HK-2 (cell line): ENCODE data around the gene DYRK2.
A peak's percentile ranks its signal among the peaks of the same experiment; 100 is the strongest.

Experiments
- DNase-seq: peaks from one replicate; pipeline ENCODE4 v3.0.0-alpha.2; 2018; ENCODE audit not compliant: unreplicated experiment

DYRK2 gene

DNA sequence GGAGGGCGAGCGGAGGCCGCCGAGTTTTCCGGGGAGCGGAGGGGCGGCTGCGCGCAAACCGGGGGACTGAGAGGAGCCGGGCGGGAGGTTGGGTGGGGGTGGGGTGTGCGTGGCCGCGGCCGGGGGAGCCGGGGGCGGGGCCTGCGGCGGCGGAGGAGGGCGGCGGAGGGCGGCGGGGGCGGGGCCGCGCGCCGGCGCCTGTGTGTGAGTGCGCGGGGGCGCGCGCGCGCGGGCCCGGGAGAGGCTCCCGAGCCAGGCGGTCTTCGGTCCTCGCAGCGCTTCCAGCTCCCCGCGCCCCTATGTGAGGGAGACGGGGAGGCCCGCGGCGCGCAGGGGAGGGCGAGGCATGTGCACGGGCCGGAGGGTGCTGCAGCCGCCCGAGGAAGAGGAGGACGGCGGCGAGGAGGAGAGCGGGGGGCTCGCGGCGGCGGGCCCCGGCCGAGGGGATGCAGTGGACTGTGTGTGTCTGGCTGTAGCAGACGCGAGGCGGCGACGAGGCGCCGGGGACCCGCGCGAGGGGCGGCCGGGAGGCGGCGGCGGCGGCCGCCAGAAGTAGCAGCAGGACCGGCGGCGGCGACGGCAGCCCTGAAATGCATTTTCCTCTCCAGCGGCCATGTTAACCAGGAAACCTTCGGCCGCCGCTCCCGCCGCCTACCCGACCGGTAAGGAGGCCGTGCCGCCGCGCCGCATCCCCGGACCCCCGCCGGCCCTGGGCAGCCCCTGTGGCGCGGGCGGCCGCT is at the start of gene DYRK2:
Gene DYRK2 (plus strand): TSS at position 225 of the 740 bp plus-strand sequence. CDS start 389 bp downstream, at position 614.
- peak; percentile 82 for DNase-seq

DNA sequence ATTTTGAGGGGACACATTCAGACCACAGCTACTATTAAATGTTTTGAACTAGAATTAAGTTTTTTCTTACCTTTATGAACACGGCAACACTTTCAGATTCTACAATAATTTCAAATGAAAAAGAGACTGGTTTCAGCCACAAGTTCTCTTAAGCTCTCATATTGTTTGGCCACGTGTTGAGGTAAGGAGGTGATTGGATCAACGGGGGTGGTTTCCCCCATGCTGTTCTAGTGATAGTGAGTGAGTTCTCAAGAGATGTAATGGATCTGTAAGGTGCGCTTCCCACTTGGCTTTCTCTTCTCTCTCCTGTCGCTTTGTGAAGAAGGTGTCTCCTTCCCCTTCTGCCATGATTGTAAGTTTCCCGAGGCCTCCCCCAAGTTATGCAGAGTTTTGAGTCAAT is 48.9 kb upstream of the DYRK2 start:
- DNase-seq = no peak

DNA sequence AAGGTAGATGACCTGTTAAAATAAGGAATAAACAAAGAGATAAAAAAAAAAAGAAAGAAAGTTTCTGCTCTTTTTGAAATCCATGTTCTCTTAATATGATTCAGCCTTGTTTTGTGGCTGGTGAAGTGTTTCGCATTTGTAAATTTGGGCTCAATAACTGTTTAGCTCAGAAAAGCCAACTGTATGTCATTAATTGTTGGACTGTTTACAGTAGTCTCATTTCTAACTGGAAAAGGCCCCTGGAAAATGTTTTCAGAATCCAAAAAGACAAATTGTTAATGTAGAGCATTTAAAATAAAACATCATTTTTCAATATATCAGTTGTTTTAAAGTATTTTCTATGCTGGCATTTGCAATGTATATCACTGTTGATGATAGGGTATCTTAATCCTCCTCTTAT is 47.4 kb upstream of the DYRK2 start:
- no peak for DNase-seq

DNA sequence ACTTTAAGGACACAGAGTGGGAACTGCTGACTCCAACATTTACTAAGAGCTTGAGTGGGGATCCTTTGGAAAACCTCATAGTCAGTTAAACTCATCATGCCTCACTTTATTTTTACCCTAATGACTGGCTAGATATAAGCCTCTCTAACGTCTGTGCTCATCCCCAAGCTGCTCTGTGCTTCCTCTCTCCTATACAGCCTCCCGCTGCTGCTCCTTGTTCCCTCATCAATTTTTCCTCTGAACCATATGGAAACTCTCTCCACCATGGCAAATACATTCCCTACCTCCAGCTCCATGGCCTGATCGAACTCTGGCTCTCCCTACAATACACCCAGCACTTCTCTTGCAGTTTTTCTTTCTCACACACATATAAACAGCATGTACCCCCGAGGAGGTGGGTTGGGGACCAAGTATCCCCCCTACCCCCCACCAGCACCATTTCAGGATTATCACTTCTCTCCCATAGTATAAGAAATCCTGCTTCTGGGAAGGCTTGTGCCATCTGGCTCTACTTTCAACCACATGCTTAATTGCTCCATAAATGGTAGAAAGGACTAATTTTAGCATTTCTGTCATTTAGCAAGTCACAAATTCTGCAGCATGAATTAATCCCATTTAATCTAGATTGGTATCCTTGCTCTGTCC is 39.2 kb upstream of the DYRK2 start:
- DNase-seq = no peak

DNA sequence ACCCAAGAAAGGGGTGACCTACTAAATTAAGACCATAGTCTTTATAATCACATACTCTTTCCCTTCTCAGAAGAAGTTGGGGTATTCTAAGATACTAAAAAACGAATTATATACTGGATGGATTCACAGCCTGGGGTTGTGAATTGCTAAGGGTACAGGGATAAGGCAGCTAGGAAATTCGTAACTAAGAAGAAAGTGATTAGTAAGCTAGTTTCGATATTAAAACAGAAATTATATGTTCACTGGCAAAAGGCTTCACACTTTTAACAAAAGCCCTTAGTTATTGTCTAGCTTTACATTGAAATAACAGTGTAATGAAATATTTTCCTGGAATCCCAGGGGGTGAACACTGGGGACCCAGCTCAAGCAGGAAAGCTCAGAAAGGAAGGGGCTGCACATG is 35.5 kb upstream of the DYRK2 start:
- DNase-seq = no peak

DNA sequence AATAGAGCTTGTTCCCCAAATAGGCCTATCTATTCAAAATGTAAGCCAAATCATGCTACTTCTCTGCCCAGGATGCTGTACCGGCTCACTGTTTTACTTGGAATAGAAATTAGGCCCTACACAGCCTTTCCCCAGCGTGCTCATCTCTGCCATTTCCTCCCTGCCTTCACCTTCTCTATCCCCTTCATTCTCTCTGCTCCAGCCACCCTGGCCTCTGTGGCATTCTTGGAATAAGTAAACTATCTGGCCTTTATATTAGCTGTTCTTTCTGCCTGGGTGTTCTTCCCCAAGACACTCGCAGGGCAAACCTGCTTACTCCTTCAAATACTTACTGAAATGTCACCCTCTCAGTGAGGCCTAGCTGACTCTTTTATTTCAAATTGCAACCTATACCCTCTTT is 30.9 kb upstream of the DYRK2 start:
- DNase-seq = no peak

DNA sequence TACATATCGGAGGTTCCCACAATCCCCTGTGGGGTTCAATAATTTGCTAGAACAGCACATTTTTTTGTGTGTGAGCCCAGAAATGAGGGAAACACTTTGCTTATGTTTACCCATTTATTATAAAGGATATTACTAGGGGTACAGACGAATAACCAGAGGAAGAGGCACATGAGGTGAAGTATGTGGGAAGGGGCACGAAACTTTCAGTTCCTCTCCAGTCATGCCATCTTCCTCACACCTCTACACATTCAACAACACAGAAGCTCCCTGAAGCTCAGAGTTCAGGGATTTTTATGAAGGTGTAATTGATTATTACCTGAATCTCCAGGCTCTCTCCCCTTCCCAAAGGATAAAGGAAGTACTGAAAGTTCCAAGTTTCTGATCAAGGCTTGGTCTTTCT is 30.2 kb upstream of the DYRK2 start:
- DNase-seq = no peak

DNA sequence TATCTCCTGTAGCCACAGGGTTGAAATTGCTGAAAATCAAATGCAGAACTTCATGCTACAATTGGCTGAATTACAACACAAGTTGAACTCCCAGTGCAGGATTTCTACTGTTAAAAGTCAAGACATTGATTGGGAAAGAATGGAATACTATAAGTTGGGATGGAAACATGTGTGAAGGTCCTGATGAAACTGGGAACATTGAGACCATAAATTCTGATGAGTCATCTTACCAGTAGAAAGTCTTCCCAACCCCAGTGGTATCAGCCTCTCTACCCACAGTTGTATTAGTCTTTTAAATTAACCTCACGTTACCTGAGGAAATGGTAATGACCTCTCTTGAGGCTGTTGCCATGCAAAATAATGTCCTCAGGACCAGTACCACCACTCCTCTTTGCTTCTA is 27.4 kb upstream of the DYRK2 start:
- DNase-seq = no peak

DNA sequence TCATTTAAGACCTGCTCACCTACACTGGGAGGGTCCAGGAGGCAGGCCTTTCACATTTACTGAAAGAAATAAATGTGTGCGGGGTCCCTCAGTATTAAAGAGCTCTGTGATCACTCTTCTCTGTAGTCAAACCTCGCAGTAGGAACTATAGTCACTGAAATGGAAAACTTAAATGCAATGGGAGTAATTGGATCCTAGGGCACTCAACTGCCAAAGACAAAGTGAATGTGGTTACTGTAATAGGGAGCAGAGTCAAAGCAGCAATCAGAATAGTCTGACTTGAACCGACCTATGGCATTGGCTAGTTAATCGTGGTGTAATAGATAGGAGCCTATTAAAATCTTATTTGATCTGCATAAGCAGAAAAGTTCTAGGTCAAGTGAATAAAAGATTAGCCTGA is 26.6 kb upstream of the DYRK2 start:
- no peak for DNase-seq

DNA sequence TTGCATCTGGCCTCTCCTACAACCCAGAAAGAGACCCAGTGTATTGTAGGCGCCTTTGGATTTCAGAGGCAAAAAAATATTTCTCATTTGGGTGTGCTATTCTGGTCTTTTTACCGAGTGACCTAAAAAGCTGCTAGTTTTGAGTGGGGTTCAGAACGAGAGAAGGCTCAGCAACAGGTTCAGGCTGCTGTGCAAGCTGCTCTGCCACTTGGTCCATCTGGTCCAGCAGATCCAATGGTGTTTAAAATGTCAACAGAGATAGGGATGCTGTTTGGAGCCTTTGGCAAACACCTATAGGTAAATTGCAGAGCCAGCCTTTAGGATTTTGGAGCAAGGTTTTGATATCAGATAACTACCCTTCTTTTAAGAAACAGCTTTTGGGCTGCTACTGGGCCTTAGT is 25.3 kb upstream of the DYRK2 start:
- DNase-seq = no peak

DNA sequence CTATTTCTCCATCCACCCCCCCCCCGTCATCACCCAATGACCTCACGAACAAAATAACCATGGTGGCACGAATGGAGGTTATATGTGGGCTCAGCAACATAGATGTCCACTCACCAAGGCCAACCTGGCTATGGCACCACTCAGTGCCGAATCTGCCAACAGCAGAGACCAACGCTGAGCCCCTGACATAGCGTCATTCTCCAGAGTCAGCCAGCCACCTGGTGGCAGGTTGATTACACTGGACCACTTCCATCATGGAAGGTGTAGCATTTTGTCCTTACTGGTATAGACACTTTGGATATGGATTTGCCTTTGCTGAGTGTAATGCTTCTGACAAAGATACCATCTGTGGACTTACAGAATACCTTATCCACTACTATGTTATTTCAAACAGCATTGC is 24.2 kb upstream of the DYRK2 start:
- no peak for DNase-seq

DNA sequence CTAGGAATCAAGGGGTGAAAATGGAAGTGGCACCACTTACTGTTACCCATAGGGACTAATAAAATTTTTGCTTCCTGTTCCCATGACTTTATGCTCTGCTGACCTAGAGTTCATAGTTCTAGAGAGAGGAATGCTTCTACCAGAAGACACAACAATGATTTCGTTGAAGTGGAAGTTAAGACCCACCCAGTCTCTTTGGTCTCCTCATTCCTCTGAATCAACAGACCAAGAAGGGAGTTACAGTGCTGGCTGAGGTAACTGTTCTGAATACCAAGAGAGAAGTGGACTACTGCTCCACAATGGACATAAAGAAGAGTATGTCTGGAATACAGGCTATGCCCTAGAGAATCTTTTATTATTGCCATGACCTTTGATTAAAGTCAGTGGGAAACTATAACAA is 23.5 kb upstream of the DYRK2 start:
- peak; percentile 9 for DNase-seq

DNA sequence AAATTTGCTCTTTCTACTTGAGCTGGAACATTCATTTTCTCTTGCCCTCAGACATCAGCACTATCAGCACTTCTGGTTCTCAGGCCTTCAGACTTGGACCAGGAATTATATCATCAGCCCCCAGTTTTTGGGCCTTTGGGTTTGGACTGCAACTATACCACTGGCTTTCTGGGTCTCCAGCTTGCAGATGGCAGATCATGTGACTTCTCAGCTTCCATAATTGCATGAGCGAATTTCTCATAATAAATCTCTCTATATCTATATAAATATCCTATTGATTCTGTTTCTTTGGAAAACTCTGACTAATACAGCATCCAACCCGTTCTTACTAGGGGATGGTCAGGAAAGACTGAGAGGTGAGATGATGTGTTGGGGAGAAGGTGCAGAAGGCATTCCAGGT is 22.4 kb upstream of the DYRK2 start:
- no peak for DNase-seq

DNA sequence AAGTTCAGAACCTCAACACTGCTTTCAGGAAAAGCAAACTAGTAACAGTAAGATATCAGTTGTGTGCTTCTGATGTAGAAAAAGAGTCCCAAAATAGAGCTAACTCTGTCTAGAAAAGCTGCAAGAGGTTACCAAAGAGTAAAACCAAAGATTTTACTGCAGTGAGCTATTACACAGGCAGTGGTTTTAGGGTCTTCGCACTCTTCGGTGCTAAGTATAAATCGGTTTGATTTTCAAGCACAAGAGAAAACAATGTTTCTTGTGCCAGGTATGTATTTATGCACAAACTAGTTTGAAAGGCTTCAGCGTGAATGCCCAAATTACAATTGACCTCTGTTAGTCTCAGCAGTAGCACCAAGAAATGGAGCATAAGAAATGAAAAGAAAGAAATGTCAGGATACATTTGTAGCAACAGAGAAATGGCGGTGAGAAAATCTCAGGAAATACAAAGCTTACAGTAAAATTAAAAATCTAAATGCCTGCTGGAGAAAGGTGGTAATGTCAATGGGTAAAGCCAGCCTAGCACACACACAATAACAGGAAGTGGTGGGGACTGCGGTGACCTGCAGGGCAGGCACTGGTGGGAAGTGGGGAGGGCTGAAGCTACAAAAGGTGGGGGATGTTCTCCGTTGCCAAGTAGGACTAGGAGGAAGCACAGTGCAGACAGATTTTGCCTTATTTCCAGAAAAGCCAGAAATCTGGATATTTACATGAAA is 18.0 kb upstream of the DYRK2 start:
- DNase-seq = no peak

DNA sequence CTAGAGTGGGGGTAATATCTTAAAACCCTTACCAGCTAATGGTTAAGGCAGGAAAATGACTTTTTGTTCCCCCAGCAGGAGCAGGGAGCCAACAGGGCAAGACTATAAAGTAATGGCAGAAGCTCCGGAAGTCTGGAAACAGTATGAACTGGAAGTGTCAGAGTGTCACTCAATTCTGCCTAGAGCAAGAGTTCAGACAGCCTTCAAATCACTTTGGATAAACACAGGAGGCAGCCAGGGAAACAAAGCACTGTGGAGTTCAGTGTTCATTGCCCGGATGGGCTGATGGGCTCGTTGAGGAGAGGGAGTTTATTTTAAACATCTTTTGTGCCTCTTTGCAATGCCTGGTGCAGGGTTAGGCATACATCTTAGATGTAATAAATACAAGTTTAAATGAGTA is 16.5 kb upstream of the DYRK2 start:
- no peak for DNase-seq

DNA sequence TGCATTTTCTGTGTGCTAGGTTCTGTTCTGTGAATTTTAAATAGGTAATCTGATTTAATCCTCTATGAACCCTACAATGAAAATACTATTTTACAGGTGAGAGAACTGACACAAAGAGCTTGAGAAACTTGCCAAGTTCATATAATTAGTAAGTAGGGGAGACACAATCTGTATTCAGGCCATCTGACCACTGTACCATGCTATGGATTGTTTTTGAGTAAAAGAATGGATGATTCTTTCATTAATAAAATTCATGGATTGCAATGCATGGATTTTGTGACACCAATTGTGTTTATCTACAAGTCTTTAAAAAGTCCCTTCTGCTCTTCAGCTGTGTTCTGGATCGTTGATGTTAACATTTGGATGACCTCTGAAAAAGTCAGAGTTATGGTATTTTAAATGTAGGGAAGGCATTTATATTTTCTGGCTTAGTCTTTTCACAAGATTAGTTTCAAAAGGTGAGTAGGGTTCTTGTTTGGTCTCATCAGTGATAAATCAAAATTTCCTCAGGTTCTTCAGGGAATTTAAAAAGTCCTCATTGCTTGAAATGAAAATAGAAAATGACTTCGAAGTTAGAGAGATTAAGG is 15.4 kb upstream of the DYRK2 start:
- DNase-seq = no peak

DNA sequence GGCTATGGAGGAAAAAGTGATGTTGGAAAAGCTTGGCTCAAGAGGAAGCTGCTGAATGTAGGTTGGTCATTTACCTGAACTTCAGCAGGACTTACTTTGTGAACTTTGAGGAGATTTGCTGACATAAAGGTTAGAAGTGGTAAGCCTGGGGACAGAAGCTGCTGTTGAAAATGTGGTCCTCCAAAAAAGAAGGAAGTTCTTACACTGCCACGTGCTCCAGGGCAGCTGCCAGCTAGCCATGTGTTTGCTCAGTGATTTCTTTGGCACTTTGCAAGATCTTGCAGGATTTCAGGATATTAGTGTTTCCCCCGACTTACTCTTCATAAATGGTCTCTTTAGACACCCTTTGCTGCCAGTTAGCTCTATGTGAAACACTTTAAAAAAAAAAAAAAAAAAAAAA is 14.8 kb upstream of the DYRK2 start:
- no peak for DNase-seq

DNA sequence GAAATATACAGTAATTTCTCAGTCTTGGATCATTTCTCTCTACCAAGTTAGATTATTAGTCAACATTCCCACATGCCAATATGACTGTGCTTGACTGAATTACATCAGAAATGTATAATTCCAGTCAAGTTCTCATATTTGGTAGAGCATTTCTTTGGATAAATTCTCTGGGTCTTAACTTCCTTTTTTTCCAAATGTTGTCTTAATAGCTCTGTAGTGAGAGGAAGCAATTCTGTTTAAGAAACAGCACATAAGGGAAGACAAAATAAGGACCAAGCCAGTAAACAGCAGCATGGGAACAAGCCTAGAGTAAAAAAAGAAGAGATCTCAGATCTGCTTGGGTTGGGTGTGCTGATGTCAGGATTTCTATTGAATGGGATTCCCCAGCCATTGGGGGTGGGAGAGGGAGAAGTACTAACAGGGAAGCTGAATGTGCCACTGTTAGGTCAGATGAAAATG is 14.2 kb upstream of the DYRK2 start:
- DNase-seq = no peak

DNA sequence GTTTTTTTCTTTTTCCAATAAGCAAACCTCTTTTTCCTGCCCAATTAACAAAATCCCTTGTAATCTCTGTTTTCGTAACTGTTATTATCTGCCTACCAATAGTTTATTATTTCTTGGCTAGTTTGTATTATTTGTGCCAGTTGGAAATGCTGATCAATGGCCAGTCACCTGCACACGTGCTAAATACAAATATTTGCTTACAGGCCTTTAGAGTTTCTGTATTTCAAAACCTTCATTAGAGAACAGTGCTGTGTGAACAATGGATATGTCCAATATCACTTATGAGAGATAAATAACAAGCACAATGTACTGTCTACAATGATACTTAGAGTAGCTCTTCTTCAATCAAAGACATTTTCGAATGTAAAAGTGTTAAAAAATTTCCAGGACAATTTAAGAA is 10.8 kb upstream of the DYRK2 start:
- no peak for DNase-seq

DNA sequence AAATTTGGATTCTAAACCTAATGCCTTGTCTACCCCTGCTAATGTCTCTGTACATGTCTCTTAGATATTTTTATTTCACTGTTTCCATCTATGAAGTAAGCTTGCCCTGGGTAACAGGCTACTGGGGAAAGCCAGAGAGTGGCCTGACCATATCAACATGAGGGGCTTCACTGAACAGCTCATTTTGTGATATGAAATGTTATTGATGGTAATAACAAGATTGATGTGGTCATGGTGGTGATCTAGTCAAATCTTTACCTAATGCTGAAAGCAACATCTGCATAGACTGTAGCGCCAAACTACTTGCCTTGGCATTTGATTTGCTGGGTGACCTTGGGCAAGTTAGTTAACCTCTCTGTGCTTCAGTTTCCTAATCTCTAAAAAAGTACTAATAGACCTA is 9.9 kb upstream of the DYRK2 start:
- no peak for DNase-seq

DNA sequence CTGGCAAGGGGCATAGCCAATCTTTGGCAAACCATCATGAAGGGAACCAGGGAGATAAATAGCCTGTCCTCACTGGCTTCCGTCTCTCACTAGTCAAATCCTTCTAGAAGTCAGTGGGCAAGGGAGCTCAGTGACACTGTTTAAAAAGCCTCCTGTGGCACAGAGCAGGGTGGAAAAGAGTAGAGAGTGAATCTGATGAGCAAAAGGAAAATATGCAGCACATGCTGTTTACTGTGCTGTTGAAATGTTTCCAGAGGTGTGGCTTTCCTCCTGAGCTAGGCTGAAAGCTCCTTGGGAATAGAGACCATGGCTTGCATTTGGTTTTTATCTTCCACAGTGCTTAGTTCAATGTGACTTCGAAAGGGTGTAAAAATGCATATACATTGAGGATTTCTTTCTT is 7.7 kb upstream of the DYRK2 start:
- no peak for DNase-seq

DNA sequence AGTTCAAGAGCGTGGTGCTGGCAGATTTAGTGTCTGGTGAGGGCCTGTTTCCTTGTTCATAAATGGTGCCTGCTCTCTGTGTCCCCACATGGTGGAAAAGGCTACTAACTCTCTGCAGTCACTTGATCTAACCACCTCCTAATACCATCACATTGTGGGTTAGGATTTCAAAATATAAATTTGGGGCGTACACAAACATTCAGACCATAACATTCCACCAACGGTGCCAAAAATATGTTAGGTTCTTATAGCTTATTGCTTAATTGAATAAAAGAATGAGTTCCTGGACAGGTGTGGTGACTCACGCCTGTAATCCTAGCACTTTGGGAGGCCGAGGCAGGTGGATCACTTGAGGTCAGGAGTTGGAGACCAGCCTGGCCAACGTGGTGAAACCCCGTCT is 3.4 kb upstream of the DYRK2 start:
- DNase-seq = no peak

DNA sequence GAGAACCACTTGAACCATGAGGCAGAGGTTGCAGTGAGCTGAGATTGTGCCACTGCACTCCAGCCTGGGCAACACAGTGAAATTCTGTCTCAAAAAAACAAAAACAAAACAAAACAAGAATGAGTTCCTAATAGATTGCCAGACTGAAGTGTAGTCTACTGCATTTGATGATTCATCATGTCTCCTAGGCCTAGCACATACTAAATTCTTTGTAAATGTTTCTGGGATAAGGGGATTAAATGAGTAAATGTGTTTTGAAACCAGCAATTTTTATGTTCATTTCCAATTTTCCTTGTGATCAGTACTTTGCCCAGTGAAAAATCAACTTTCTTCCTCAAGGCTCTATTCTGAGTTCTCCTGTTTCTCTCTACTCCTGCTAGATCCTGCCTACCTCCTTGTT is 2.9 kb upstream of the DYRK2 start:
- no peak for DNase-seq
